HepG2 (cell line): Measurements from ENCODE around the gene EIF3CL. TPM values are rescaled to one million over a fixed set of nuclear protein-coding genes. Genes with fewer than 3 reads are reported as not detected.
"Not testable (repeated sequence)": the region's sequence is repeated elsewhere in the genome, so short reads cannot be mapped to it uniquely, and the experiment has no call there.

Source experiments
- ATAC-seq: fragments of 200-7000 bp; cut with Tn5 transposase; 3 replicates; pipeline ENCODE4 v1.9.1; 2020; ENCODE audit warnings: mild to moderate bottlenecking, moderate library complexity
- BruUV-seq: library from RNA; stranded (reverse); fragments of 400-500 nt; replicated peaks from 2 replicates; lab custom pipeline; 2021; lab: Mats Ljungman, UMichigan
- CTCF ChIA-PET: fragments of 300-600 bp; formaldehyde crosslinking; extraction: SDS; loops from one replicate; lab custom pipeline; 2021; ENCODE audit warnings: low total read pairs, inconsistent platforms, low intra/inter-chr PET ratio; lab: Yijun Ruan, JAX
- POLR2A ChIA-PET: fragments of 350-600 bp; sonication (Branson Sonifier 250); formaldehyde crosslinking; loops from one replicate; lab custom pipeline; 2020; ENCODE audit warnings: antibody characterized with exemption, inconsistent platforms; lab: Yijun Ruan, JAX
- DNase-seq: peaks from one replicate; pipeline ENCODE4 v3.0.0-alpha.2; 2015; ENCODE audit warnings: low spot score
- FAIRE-seq: peaks from 3 replicates; lab custom pipeline; 2011; peaks lifted over from hg19 to GRCh38; lab: Jason Lieb, UNC
- H2AFZ ChIP-seq: one replicate; pipeline ENCODE4 v1.6.1; 2011; ENCODE audit warnings: low read length, inconsistent platforms
- H3K27ac ChIP-seq: fragments of 300-600 bp; 3 replicates; pipeline ENCODE4 v1.8.0; 2011; ENCODE audit warnings: mixed run types, mild to moderate bottlenecking, mixed read lengths, low read length, inconsistent platforms; ENCODE audit not compliant: insufficient read depth; ENCODE audit errors: extremely low read length
- H3K27me3 ChIP-seq, 2 experiments: fragments of 200-600 bp in 1 of 2; 2 replicates in 1 of 2; 3 replicates in 1 of 2; pipeline versions ENCODE4 v1.6.0 to v1.8.0; 2011; ENCODE audit warnings: low read length in 2 of 2, mild to moderate bottlenecking in 2 of 2, moderate library complexity in 2 of 2, inconsistent platforms in 1 of 2; ENCODE audit not compliant: insufficient read depth in 2 of 2, control insufficient read depth in 1 of 2
- H3K36me3 ChIP-seq, 2 experiments: fragments of 200-600 bp in 1 of 2; replicated peaks in 1 of 2; 2 replicates in 1 of 2; 3 replicates in 1 of 2; pipeline versions ENCODE4 v1.5.1 to v1.8.0; 2011; ENCODE audit warnings: low read length in 2 of 2, inconsistent platforms in 1 of 2; ENCODE audit not compliant: insufficient read depth in 2 of 2, control insufficient read depth in 1 of 2
- H3K4me1 ChIP-seq: 2 replicates; pipeline ENCODE4 v1.5.1; 2012; ENCODE audit warnings: low read length, inconsistent platforms; ENCODE audit not compliant: insufficient read depth
- H3K4me2 ChIP-seq: 2 replicates; pipeline ENCODE4 v1.6.0; 2011; ENCODE audit warnings: low read depth, low read length, inconsistent platforms
- H3K4me3 ChIP-seq, 3 experiments: fragments of 200-600 bp in 1 of 3; sonication (generic), shearing (Covaris generic) in 1 of 3; replicated peaks in 1 of 3; 2 replicates each; pipeline ENCODE4 v1.5.1; 2011 to 2016; ENCODE audit warnings: low read length in 3 of 3, inconsistent platforms in 2 of 3, low read depth in 2 of 3, mild to moderate bottlenecking in 2 of 3, control low read depth in 1 of 3, mixed read lengths in 1 of 3; ENCODE audit not compliant: insufficient read depth in 1 of 3
- H3K79me2 ChIP-seq: one replicate; pipeline ENCODE4 v1.6.1; 2011; ENCODE audit warnings: low read length, inconsistent platforms; ENCODE audit not compliant: insufficient read depth
- H3K9ac ChIP-seq: 2 replicates; pipeline ENCODE4 v1.6.0; 2011; ENCODE audit warnings: mild to moderate bottlenecking, low read depth, low read length, inconsistent platforms; ENCODE audit not compliant: insufficient read depth
- H3K9me3 ChIP-seq: 2 replicates; pipeline ENCODE4 v1.5.1; 2012; ENCODE audit warnings: mild to moderate bottlenecking, low read length
- H4K20me1 ChIP-seq: 2 replicates; pipeline ENCODE4 v1.6.0; 2011; ENCODE audit warnings: inconsistent platforms, mild to moderate bottlenecking, low read length, moderate library complexity; ENCODE audit not compliant: insufficient read depth
- WGBS: methylation state at CpG from one replicate; pipeline ENCODE4 v1.1.6; 2017; ENCODE audit warnings: low lambda C conversion rate; 5-methylcytosine and 5-hydroxymethylcytosine counted together
- in situ Hi-C: cut with HindIII; loops from 2 replicates; pipeline ENCODE4 v1.10.0; 2017; ENCODE audit warnings: low pct_unique_long_range_greater_than_20kb; ENCODE audit not compliant: extremely low pct_ligation_motif_present
- intact Hi-C: fragments of 100-400 bp; cut with micrococcal nuclease; formaldehyde crosslinking; loops from one replicate; pipeline ENCODE4 v1.10.0; 2022; ENCODE audit not compliant: unreplicated experiment
- polyA plus RNA-seq, 8 experiments: library from polyadenylated mRNA; depleted of rRNA in 3 of 8; stranded (reverse) in 7 of 8; unstranded in 1 of 8; fragments of >200 nt; fragmentation: Illumina TruSeq in 4 of 8; extraction: Trizol in 4 of 8; gene quantifications; 2 replicates each; pipeline versions ENCODE4 v1.2.1 to v1.2.3, GENCODE V29; 2011 to 2016; ENCODE audit warnings: low read depth in 4 of 8, missing spikeins in 1 of 8, mixed read lengths in 1 of 8; ENCODE audit not compliant: insufficient read depth in 1 of 8
- total RNA-seq, 5 experiments: library from RNA; depleted of rRNA; stranded (reverse); fragments of >200 nt; fragmentation: Illumina TruSeq; extraction: Trizol; gene quantifications; 2 replicates each; pipeline ENCODE4 v1.2.3, GENCODE V29; 2016; ENCODE audit warnings: low read depth in 1 of 5

The EIF3CL gene
- total and polyA plus RNA-seq, 2 of the 13 experiments (the other 11 are each of a cell fraction or from before 2014, with no cell fraction given), result 113 to 229 TPM

- intact Hi-C loops, H3K9ac ChIP-seq, H3K4me2 ChIP-seq, POLR2A ChIA-PET, H3K79me2 ChIP-seq, H3K4me1 ChIP-seq, in situ Hi-C loops, H2AFZ ChIP-seq, H4K20me1 ChIP-seq, CTCF ChIA-PET, DNase-seq, FAIRE-seq, H3K27me3 ChIP-seq, H3K27ac ChIP-seq, H3K4me3 ChIP-seq, BruUV-seq, H3K36me3 ChIP-seq, H3K9me3 ChIP-seq: not testable (repeated sequence)
- peak; percentile 94 for ATAC-seq
- 29% methylated on average over 1 of the region's 10 CpGs for WGBS
Measured at GRCh38 chr16:28426060-28426680, 22.5 kb upstream of the EIF3CL start.

GRCh38 chr16:28421071-28421750, 17.6 kb upstream of the EIF3CL start:
- H3K4me3 ChIP-seq, CTCF ChIA-PET, in situ Hi-C loops, intact Hi-C loops, H4K20me1 ChIP-seq, H3K36me3 ChIP-seq, H2AFZ ChIP-seq, H3K27ac ChIP-seq, BruUV-seq, H3K27me3 ChIP-seq, DNase-seq, H3K4me2 ChIP-seq, H3K9ac ChIP-seq, H3K9me3 ChIP-seq, H3K4me1 ChIP-seq, POLR2A ChIA-PET, H3K79me2 ChIP-seq, FAIRE-seq: not testable (repeated sequence)
- peak; percentile 57 for ATAC-seq
- WGBS, result no CpG with 5 or more reads among the region's 11 CpGs
